Endothelial cell of umbilical vein (primary cell): ENCODE results near the gene GOLGA8S. TPM values are rescaled to one million over a fixed set of nuclear protein-coding genes. Genes with fewer than 3 reads are reported as not detected.
"Not testable (repeated sequence)": the region's sequence is repeated elsewhere in the genome, so short reads cannot be mapped to it uniquely, and the experiment has no call there.

Source experiments
- BruUV-seq: library from RNA; stranded (reverse); fragments of 400-500 nt; replicated peaks from 2 replicates; lab custom pipeline; 2021; lab: Mats Ljungman, UMichigan
- CTCF ChIA-PET: fragments of 300-600, 350-600 bp; sonication (Branson Sonifier 250); formaldehyde crosslinking; loops from one replicate; lab custom pipeline; 2021; ENCODE audit warnings: antibody characterized with exemption, inconsistent platforms; lab: Charles Lee
- POLR2A ChIA-PET: fragments of 300-600, 350-600 bp; sonication (Branson Sonifier 250); formaldehyde crosslinking; loops from one replicate; lab custom pipeline; 2021; ENCODE audit warnings: antibody characterized with exemption, inconsistent platforms; lab: Charles Lee
- DNase-seq: peaks from one replicate; pipeline ENCODE4 v3.0.0-alpha.2; 2011; ENCODE audit warnings: low read depth, low spot score
- FAIRE-seq: peaks from 2 replicates; lab custom pipeline; 2011; peaks lifted over from hg19 to GRCh38; lab: Jason Lieb, UNC
- H2AFZ ChIP-seq: 2 replicates; pipeline ENCODE4 v1.6.0; 2012; ENCODE audit warnings: low read depth, low read length, control low read depth, inconsistent platforms
- H3K27ac ChIP-seq: 2 replicates; pipeline ENCODE4 v1.5.1; 2011; ENCODE audit warnings: low read depth, mild to moderate bottlenecking, control low read depth, low read length, moderate library complexity; ENCODE audit not compliant: insufficient read depth
- H3K27me3 ChIP-seq, 2 experiments: 2 replicates each; pipeline versions ENCODE4 v1.6.0 to v1.6.1; 2011; ENCODE audit warnings: low read length in 2 of 2, mixed read lengths in 1 of 2; ENCODE audit not compliant: control insufficient read depth in 2 of 2, insufficient read depth in 2 of 2
- H3K36me3 ChIP-seq, 2 experiments: 2 replicates in 1 of 2; 3 replicates in 1 of 2; pipeline ENCODE4 v1.5.1; 2011; ENCODE audit warnings: low read length in 2 of 2, mild to moderate bottlenecking in 1 of 2, moderate library complexity in 1 of 2; ENCODE audit not compliant: control insufficient read depth in 2 of 2, insufficient read depth in 2 of 2; ENCODE audit errors: extremely low read depth in 1 of 2
- H3K4me1 ChIP-seq: 3 replicates; pipeline ENCODE4 v1.5.1; 2011; ENCODE audit warnings: mild to moderate bottlenecking, low read length; ENCODE audit not compliant: control insufficient read depth, insufficient read depth; ENCODE audit errors: extremely low read depth
- H3K4me2 ChIP-seq: 2 replicates; pipeline ENCODE4 v1.6.1; 2011; ENCODE audit warnings: low read length, control low read depth, mixed read lengths; ENCODE audit not compliant: insufficient read depth
- H3K4me3 ChIP-seq, 3 experiments: fragments of 200-600 bp in 1 of 3; sonication (generic), shearing (Covaris generic) in 1 of 3; replicated peaks in 1 of 3; 2 replicates each; pipeline ENCODE4 v1.5.1; 2011 to 2016; ENCODE audit warnings: control low read depth in 3 of 3, low read length in 3 of 3, mild to moderate bottlenecking in 2 of 3, inconsistent platforms in 1 of 3, low read depth in 1 of 3, moderate library complexity in 1 of 3; ENCODE audit not compliant: insufficient read depth in 1 of 3
- H3K79me2 ChIP-seq: 2 replicates; pipeline ENCODE4 v1.6.0; 2012; ENCODE audit warnings: low read length, inconsistent platforms; ENCODE audit not compliant: control insufficient read depth, insufficient read depth
- H3K9ac ChIP-seq: replicated peaks from 2 replicates; pipeline ENCODE3; 2011; ENCODE audit warnings: low read length, control low read depth; ENCODE audit not compliant: insufficient read depth; ENCODE audit errors: extremely low read depth
- H3K9me1 ChIP-seq: replicated peaks from 3 replicates; pipeline ENCODE4 v1.6.0; 2011; ENCODE audit warnings: mild to moderate bottlenecking, low read length; ENCODE audit not compliant: control insufficient read depth, insufficient read depth; ENCODE audit errors: extremely low read depth
- H3K9me3 ChIP-seq: replicated peaks from 2 replicates; pipeline ENCODE4 v1.5.1; 2012; ENCODE audit warnings: low read length, inconsistent platforms; ENCODE audit not compliant: control insufficient read depth, insufficient read depth
- H4K20me1 ChIP-seq: replicated peaks from 2 replicates; pipeline ENCODE3; 2011; ENCODE audit warnings: mild to moderate bottlenecking, low read length; ENCODE audit not compliant: control insufficient read depth, insufficient read depth; ENCODE audit errors: extremely low read depth
- EZH2 ChIP-seq: IDR thresholded peaks from 2 replicates; pipeline ENCODE4 v1.6.1; 2012; ENCODE audit warnings: borderline replicate concordance, low read depth, mild to moderate bottlenecking, moderate library complexity, low read length, inconsistent platforms; ENCODE audit not compliant: severe bottlenecking
- GATA2 ChIP-seq: IDR thresholded peaks from 2 replicates; pipeline ENCODE4 v1.7.0; 2011; ENCODE audit warnings: low read depth, mild to moderate bottlenecking, moderate library complexity, mixed read lengths, low read length; ENCODE audit not compliant: insufficient read length, insufficient read depth
- JUN ChIP-seq: IDR thresholded peaks from 2 replicates; pipeline ENCODE4 v1.6.1; 2011; ENCODE audit warnings: borderline replicate concordance, low read depth; ENCODE audit not compliant: insufficient read length, insufficient read depth
- POLR2AphosphoS5 ChIP-seq: IDR thresholded peaks from 2 replicates; pipeline ENCODE4 v1.6.1; 2012; ENCODE audit warnings: low read depth, mild to moderate bottlenecking, control low read depth, low read length, moderate library complexity; ENCODE audit not compliant: insufficient read depth
- dilution Hi-C: fragments of 300-500 bp; cut with MboI; formaldehyde crosslinking; loops from one replicate; pipeline ENCODE4 v1.15.0; 2019; ENCODE audit warnings: low sequenced_read_pairs; ENCODE audit not compliant: extremely low pct_ligation_motif_present
- intact Hi-C: fragments of 100-400 bp; cut with micrococcal nuclease; formaldehyde crosslinking; loops from one replicate; pipeline ENCODE4 v1.10.0; 2022
- polyA plus RNA-seq, 4 experiments: library from polyadenylated mRNA; depleted of rRNA in 3 of 4; stranded (reverse) in 3 of 4; unstranded in 1 of 4; fragments of >200 nt; gene quantifications; 2 replicates each; pipeline versions ENCODE4 v1.2.1 to v1.2.3, GENCODE V29; 2011 to 2012; ENCODE audit warnings: missing spikeins in 1 of 4
- total RNA-seq: library from RNA; stranded (reverse); gene quantifications from 2 replicates; pipeline ENCODE4 v1.2.3, GENCODE V29; 2021
- TF ChIP-seq, protein P1 (sequence below): IDR thresholded peaks from 2 replicates; pipeline ENCODE4 v1.6.1; 2011; ENCODE audit not compliant: insufficient read depth, insufficient read length
- TF ChIP-seq, protein P2 (sequence below), 2 donors: IDR thresholded peaks; 1 replicate in 1 of 2; 2 replicates in 1 of 2; pipeline ENCODE4 v1.5.1; 2011; ENCODE audit warnings: low read length in 2 of 2, mild to moderate bottlenecking in 2 of 2, moderate library complexity in 2 of 2, control low read depth in 1 of 2, inconsistent platforms in 1 of 2, low read depth in 1 of 2; ENCODE audit not compliant: insufficient read depth in 1 of 2; ENCODE audit errors: extremely low read depth in 1 of 2

The GOLGA8S gene
- total and polyA plus RNA-seq, 2 donors (not counting 3 experiments of a cell fraction or from before 2014, with no cell fraction given): 0.04 to 0.55 TPM

DNA sequence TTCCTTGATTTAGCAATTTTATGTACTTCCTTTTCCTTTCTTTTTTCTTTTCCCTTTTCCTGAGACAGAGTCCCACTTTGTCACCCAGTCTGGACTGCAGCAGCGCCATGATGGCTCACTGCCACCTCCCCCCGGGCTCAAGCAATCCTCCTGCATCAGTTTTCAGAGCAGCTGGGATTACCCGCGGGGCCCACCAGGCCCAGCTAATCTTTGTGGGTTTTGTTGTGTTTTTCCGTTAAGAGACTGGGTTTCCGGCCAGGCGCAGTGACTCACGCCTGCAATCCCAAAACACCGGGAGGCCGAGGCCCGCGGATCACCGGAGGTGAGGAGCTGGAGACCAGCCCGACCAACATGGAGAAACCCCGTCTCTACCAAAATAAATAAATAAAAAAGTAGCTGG, 17.7 kb downstream of the GOLGA8S start:
- no peak for FAIRE-seq
- H3K9ac ChIP-seq: no peak overlapping the region
- H3K9me3 ChIP-seq: no peaks in the 10 kb centered on the region
- H3K4me1 ChIP-seq: no peaks in the 10 kb centered on the region
- no peak for TF ChIP-seq EZH2
- no peak for TF ChIP-seq GATA2
- TF ChIP-seq, protein P1, sequence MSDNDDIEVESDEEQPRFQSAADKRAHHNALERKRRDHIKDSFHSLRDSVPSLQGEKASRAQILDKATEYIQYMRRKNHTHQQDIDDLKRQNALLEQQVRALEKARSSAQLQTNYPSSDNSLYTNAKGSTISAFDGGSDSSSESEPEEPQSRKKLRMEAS: no peak
- no peak for TF ChIP-seq JUN
- TF ChIP-seq, protein P2, sequence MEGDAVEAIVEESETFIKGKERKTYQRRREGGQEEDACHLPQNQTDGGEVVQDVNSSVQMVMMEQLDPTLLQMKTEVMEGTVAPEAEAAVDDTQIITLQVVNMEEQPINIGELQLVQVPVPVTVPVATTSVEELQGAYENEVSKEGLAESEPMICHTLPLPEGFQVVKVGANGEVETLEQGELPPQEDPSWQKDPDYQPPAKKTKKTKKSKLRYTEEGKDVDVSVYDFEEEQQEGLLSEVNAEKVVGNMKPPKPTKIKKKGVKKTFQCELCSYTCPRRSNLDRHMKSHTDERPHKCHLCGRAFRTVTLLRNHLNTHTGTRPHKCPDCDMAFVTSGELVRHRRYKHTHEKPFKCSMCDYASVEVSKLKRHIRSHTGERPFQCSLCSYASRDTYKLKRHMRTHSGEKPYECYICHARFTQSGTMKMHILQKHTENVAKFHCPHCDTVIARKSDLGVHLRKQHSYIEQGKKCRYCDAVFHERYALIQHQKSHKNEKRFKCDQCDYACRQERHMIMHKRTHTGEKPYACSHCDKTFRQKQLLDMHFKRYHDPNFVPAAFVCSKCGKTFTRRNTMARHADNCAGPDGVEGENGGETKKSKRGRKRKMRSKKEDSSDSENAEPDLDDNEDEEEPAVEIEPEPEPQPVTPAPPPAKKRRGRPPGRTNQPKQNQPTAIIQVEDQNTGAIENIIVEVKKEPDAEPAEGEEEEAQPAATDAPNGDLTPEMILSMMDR (IDR thresholded peaks at IDR 0.05; ENCODE audit: extremely low read depth in 1 of 2, insufficient read depth in 1 of 2, low read depth in 1 of 2, low read length in 2 of 2): no peak
- TF ChIP-seq POLR2AphosphoS5: no peak
- ChIA-PET POLR2A (no interaction called here), CTCF (no interaction called here)
- no TSS peak for BruUV-seq
- no peak overlapping the region for H3K4me2 ChIP-seq
- intact Hi-C loops: no loop called here
- dilution Hi-C loops: no loop called here
- no peaks in the 10 kb centered on the region for H3K79me2 ChIP-seq
- H3K4me3 ChIP-seq: no peak overlapping the region
- no peak overlapping the region for H2AFZ ChIP-seq
- no peaks in the 10 kb centered on the region for H4K20me1 ChIP-seq
- H3K27me3 ChIP-seq: no peaks in the 10 kb centered on the region
- H3K36me3 ChIP-seq: no peaks in the 10 kb centered on the region
- no peak overlapping the region for H3K27ac ChIP-seq
- no peaks in the 10 kb centered on the region for H3K9me1 ChIP-seq
- no peak for DNase-seq

- H3K79me2 ChIP-seq, H3K9me1 ChIP-seq, intact Hi-C loops, POLR2A ChIA-PET, H3K36me3 ChIP-seq, DNase-seq, H3K9ac ChIP-seq, H3K9me3 ChIP-seq, FAIRE-seq, H2AFZ ChIP-seq, H3K27me3 ChIP-seq, H3K4me2 ChIP-seq, H3K4me1 ChIP-seq, H4K20me1 ChIP-seq, H3K4me3 ChIP-seq, H3K27ac ChIP-seq, CTCF ChIA-PET, dilution Hi-C loops, BruUV-seq: not testable (repeated sequence)
These were observed 18.5 kb downstream of the GOLGA8S start for GRCh38 chr15:23372891-23373600.

GRCh38 chr15:23374226-23374625, 19.7 kb downstream of the GOLGA8S start:
- BruUV-seq, H3K9ac ChIP-seq, H3K36me3 ChIP-seq, H3K79me2 ChIP-seq, H3K9me1 ChIP-seq, H3K27me3 ChIP-seq, H3K4me3 ChIP-seq, H3K27ac ChIP-seq, H4K20me1 ChIP-seq, H2AFZ ChIP-seq, DNase-seq, FAIRE-seq, intact Hi-C loops, POLR2A ChIA-PET, H3K4me2 ChIP-seq, H3K9me3 ChIP-seq, H3K4me1 ChIP-seq, dilution Hi-C loops, CTCF ChIA-PET: not testable (repeated sequence)
